GM12864 (cell line): ENCODE measurements around the gene BCL7C.

Experiments used
- DNase-seq: peaks from one replicate; pipeline ENCODE4 v3.0.0-alpha.2; 2011; ENCODE audit warnings: low read depth
- H3K4me3 ChIP-seq: 2 replicates; pipeline ENCODE4 v1.5.1; 2011; ENCODE audit warnings: mild to moderate bottlenecking, low read depth, low read length, control low read depth
- TF ChIP-seq, protein P1 (sequence below): IDR thresholded peaks from 2 replicates; pipeline ENCODE4 v1.5.1; 2011; ENCODE audit warnings: low read depth, mild to moderate bottlenecking, moderate library complexity, low read length, control low read depth, inconsistent platforms; ENCODE audit errors: missing control alignments

The BCL7C gene

DNA sequence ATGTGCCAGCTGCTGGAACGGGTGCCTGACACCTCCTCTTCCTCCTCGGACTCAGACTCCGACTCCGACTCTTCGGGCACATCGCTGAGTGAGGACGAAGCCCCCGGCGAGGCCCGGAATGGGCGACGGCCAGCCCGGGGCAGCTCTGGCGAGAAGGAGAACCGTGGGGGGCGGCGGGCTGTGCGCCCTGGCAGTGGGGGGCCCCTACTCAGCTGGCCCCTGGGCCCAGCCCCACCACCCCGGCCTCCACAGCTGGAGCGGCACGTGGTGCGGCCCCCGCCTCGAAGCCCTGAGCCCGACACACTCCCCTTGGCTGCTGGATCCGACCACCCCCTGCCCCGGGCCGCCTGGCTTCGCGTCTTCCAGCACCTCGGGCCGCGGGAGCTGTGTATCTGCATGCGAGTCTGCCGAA is 36.3 kb upstream of the BCL7C start:
- no peak for DNase-seq
- no peak overlapping the region for H3K4me3 ChIP-seq
- TF ChIP-seq, protein P1, sequence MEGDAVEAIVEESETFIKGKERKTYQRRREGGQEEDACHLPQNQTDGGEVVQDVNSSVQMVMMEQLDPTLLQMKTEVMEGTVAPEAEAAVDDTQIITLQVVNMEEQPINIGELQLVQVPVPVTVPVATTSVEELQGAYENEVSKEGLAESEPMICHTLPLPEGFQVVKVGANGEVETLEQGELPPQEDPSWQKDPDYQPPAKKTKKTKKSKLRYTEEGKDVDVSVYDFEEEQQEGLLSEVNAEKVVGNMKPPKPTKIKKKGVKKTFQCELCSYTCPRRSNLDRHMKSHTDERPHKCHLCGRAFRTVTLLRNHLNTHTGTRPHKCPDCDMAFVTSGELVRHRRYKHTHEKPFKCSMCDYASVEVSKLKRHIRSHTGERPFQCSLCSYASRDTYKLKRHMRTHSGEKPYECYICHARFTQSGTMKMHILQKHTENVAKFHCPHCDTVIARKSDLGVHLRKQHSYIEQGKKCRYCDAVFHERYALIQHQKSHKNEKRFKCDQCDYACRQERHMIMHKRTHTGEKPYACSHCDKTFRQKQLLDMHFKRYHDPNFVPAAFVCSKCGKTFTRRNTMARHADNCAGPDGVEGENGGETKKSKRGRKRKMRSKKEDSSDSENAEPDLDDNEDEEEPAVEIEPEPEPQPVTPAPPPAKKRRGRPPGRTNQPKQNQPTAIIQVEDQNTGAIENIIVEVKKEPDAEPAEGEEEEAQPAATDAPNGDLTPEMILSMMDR = no peak

DNA sequence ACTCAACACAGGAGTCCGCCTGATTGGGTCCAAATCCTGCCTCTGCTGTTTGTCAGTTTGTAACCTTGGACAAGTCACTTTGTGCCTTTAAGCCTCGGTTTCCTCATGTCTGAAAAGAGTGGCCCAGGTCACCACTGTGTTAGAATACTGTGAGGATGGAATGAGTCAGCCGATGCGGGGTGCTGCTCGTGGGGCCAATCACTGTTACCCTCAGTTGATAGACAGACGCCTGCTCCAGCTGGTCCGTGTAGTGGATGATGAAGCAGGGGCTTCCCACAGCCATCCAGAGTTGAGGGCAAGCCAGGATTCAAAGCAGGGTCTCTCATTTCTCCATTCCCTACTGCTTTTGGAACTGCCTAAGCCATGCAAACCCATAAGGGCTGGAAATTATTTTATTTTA is 35.3 kb upstream of the BCL7C start:
- DNase-seq = no peak
- no peak overlapping the region for H3K4me3 ChIP-seq
- TF ChIP-seq, protein P1 = no peak

DNA sequence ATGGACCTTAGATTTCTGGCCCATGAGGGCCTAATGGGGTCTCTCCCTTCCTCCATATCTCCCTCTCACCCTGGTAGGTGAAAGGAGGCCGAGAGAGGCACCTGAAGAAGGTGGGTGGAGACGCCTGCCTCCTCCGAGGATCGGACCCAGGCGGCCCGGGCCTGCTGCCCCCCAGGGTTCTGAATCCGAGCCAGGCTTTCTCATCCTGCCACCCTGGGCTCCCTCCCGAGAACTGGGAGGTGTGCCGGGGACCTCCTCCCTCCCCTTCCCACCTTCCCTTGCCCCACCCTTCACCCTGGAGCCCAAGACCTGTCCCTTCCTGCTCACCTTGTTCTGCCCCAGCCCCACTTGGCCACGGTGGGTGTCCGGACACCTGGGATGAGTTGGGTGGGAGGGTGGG is 34.5 kb upstream of the BCL7C start:
- no peak for DNase-seq
- no peak overlapping the region for H3K4me3 ChIP-seq
- TF ChIP-seq, protein P1 = no peak

DNA sequence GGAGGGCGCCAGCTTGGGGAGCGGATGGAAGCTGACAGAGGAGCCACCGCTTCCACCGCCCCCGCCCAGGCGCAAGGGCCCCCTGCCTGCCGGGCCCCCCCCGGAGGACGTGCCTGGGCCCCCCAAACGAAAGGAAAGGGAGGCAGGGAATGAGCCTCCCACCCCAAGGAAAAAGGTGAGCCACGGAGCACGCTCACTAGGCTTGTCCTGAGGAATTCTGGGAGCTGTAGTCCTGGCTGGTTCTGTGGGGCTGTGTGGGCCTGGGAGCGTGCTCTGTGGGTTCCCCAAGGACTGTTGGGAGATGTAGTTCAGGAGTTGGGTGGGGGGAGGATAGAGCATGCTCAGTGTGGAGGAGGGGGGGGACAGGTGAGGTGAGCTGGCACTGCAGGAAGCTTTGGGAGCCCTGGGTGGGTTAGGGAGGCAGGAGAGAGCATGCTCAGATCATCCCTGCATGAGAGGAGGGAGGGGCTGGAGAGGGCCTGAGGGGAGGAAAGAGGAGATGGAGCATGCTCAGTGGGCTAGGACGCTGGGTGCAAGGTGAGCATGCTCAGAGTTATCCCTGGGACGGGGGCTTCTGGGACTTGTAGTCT is 34.0 kb upstream of the BCL7C start:
- H3K4me3 ChIP-seq = no peak overlapping the region
- no peak for DNase-seq
- TF ChIP-seq, protein P1 = no peak

DNA sequence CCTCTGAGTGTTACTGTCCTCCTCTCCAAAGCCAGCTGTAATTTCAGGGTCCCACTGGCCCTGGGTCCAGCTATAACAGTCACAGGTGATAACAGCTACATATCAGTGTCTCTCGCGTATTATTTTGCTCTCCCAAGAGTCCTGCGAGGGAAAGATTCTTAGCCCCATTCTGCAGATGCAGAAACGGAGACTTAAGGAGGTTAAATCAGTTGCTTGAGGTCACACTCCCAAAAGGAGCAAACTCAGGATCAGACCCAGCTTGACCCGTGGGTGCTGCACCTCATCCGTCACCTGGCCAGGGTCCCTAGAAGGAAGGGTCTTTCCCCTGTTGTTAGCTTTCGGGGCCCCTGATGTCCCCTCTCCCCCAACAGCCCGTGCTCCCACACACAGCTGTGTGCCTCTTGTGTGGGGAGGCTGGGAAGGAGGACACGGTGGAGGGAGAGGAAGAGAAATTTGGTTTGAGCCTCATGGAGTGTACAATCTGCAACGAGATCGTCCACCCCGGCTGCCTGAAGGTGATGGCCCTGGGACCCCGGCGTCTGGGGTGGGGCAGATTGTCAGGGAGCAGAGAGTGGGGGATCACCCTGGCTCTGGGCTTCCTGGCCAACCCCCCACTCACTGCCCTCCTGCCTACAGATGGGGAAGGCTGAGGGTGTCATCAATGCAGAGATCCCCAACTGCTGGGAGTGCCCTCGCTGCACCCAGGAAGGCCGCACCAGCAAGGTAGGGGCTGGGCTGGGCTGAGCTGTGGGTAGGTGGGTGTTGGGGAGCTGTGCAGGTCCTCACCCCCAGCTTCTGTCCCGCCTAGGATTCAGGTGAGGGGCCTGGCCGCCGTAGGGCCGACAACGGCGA is 33.3 kb upstream of the BCL7C start:
- TF ChIP-seq, protein P1 = no peak
- no peak for DNase-seq
- no peak overlapping the region for H3K4me3 ChIP-seq

DNA sequence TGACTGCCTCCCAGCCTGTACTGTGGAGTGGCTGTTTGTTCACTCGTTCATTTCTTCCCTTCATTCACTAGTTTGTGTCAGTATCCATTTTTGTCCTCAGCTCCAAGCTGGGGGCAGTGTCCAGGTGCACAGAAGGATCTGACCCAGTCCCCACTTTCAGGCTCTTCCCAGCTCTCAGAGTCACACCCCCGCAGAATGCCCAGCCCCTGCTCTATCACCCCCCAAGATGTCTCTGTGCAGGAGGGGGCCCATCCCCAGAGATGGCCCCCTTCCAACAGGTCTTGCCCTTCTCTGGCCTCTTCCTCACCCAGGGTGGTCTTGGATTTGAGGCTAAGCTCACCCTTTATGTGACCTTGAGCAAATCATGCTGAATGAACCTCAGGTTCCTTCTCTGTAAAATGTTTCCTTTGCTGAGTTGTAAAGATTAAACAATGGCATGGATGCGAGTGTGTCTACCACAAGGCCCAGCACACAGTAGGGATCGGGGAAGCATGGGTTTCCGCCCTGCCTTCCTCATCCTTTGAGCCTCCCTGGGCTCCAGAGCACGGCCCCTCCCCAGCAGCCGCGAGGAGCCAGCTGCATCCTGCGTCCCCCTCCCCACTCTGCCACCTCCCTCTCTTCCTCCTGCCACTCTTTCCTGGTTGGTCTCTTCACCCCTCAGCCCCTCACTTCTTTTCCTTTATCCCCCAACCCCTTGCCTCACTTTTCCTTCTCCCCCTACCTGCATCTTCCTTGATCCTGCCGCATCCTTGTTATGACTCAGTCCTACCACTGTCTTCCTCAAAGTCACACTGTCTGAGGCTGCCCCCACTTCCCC is 32.3 kb upstream of the BCL7C start:
- DNase-seq = no peak
- TF ChIP-seq, protein P1 = no peak

More for the DNA sequence above, 32.3 kb upstream of the BCL7C start:
- H3K4me3 ChIP-seq = no peak overlapping the region
